Fibroblast of pulmonary artery (primary cell): ENCODE data around the gene USP31.

Experiments used
- DNase-seq: peaks from one replicate; pipeline ENCODE4 v3.0.0-alpha.2; 2010; ENCODE audit warnings: low read depth
- H3K4me3 ChIP-seq: replicated peaks from 2 replicates; pipeline ENCODE4 v1.5.1; 2011; ENCODE audit warnings: low read depth, mild to moderate bottlenecking, control low read depth, low read length, moderate library complexity
- TF ChIP-seq, protein P1 (sequence below): IDR thresholded peaks from 2 replicates; pipeline ENCODE4 v1.5.1; 2011; ENCODE audit warnings: mild to moderate bottlenecking, control low read depth, low read length, inconsistent platforms; ENCODE audit errors: missing control alignments

USP31 gene

DNA sequence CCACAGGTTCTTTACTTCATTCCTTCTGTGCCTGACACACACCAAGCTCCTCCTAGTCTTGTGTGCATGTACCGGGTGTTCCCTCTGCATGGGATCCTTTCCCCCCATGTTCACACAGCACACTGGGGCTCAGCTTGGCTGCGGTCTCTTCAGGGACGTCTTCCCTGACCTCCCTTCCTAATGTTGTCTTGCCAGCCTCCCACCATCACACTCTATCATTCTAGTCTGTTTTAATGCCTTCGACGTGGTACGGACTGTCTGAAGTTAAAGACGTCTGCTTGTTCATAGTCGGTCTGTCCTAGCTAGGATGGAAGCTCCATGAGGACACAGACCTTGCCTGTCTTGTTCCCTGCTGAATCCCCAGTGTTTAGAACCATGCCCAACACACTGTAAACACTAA, 60.1 kb downstream of the USP31 start:
- no peak overlapping the region for H3K4me3 ChIP-seq
- TF ChIP-seq, protein P1, sequence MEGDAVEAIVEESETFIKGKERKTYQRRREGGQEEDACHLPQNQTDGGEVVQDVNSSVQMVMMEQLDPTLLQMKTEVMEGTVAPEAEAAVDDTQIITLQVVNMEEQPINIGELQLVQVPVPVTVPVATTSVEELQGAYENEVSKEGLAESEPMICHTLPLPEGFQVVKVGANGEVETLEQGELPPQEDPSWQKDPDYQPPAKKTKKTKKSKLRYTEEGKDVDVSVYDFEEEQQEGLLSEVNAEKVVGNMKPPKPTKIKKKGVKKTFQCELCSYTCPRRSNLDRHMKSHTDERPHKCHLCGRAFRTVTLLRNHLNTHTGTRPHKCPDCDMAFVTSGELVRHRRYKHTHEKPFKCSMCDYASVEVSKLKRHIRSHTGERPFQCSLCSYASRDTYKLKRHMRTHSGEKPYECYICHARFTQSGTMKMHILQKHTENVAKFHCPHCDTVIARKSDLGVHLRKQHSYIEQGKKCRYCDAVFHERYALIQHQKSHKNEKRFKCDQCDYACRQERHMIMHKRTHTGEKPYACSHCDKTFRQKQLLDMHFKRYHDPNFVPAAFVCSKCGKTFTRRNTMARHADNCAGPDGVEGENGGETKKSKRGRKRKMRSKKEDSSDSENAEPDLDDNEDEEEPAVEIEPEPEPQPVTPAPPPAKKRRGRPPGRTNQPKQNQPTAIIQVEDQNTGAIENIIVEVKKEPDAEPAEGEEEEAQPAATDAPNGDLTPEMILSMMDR = no peak
- no peak for DNase-seq

DNA sequence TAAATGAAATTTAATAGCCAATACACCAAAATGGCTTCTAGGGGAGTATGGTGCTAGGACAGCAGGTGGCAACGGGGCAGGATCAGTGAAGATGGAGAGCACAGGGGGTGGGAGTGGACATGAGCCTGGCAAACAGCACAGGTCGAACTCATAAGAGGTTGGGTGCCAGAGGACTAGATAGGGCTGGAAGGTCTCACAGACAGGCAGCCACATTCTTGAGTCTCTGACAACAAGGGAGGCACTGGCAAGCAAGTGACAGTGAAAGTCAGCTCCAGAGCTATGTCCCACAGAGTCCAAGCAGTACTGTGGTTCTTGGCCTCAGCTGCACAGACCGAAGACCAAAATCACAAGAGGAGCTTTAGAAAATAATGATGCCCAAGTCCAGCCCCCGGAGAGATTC, 61.2 kb downstream of the USP31 start:
- no peak for DNase-seq
- H3K4me3 ChIP-seq = no peak overlapping the region
- TF ChIP-seq, protein P1 = no peak

DNA sequence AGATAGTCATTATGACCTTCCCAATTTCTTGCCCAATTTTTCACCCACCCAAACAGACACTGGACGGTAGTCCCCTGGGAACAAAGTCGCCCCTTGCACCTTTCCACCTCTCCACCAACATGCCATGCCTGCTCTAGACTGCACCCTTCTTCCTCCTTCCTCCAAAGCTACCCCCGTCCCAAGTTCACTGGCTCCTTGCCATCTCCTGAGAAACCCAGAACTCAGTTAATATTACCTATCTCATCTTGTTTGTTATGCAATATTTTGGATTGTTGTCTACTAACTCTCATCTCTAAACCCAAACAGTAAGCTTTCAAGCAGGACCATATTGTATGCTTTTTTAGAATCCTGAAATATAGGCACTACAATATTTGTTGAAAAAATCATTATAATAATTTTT, 63.3 kb downstream of the USP31 start:
- TF ChIP-seq, protein P1 = no peak
- H3K4me3 ChIP-seq = no peak overlapping the region
- DNase-seq = no peak

DNA sequence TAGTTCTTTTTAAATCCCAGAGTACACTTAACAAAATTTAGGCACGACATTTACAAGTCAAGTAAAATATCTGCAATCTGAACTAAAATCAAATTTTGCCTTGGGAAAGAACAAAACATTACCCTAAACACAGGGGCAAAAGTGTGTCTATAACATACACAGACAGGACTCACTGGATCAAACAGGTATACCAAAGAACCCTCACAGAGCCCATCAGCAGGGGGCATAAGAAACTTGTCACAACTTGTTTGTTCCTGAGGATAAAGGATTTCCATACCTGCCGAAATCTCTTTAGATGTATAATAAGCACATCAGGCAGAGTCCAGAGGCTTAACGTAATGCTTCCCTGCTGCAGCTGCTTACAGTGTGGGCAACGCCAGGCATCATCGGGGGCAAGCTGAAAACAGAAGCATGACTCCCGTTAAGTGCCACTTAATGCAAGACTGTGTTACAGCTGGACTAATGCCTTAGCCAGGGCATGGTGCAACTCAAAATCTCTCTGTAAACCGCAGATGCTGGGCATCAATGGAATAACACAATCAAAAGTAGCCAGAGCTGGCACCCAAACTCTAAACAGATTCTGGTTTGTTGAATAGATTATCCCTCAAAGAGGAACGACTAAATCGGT, 67.0 kb downstream of the USP31 start:
- TF ChIP-seq, protein P1 = peak; percentile 9
- peak; percentile 16 for DNase-seq
- no peak overlapping the region for H3K4me3 ChIP-seq

DNA sequence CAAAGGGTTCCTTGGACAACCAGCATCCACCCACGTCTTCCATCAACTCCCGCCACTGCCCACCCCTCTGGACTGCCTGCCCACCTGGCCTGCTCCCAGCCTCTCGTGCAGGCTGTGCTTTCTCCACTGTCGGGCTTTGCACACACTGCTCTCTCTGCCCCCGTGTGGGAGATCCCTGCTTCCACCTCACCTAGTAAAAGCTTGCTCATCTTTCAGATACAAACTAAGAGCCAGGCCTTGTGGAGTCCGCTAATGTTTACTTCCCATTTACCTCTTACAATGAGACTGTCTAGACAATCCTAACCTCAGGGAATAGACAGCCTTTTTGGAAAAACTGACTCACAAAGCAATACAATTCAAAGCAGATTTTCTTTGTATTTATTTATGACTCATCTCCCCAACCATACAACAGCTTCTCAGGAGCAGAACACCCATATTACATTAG, 67.6 kb downstream of the USP31 start:
- TF ChIP-seq, protein P1 = no peak
- no peak overlapping the region for H3K4me3 ChIP-seq
- DNase-seq = peak; percentile 66

DNA sequence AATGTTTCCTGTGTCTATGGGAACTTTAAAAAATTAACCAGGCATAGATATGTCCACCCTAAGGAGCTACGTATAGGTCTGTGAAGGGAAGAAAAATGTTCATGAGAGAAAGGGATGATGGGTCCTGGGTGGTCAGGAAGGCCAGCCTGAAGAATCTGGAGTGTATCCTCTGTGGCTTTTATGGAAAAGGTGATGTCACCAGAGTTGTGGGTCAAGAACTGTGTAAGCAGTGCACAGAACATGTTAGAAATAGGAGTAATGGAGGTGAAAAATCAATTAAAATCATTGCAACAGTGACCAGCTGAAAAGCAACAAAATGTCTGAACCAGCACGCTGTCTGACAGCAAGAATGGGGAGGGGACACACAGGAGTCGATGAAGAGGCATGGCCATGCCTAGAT, 68.5 kb downstream of the USP31 start:
- no peak for DNase-seq
- no peak overlapping the region for H3K4me3 ChIP-seq
- TF ChIP-seq, protein P1 = no peak

DNA sequence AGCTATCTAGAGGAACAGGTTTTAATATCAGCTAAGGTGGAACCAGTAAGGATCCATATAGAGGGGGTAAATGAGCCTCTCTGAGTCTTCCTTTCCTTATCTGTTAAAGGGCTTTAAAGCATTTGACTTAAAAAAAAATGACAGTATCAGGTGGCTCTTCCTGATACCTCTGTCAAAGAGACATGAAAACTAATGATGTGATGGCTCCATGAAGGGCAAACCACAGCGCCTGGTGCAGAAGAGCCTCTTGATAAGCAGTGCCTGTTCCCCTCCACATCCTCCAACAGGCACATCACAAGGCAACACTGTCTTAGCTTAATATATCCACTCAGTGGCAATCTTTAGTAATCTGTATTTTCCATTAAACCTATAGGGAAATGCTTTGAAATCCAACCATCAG, 68.9 kb downstream of the USP31 start:
- TF ChIP-seq, protein P1 = no peak
- DNase-seq = no peak
- no peak overlapping the region for H3K4me3 ChIP-seq
